ENCODE results near the gene ABCC4.
"Not testable (repeated sequence)": the region's sequence is repeated elsewhere in the genome, so short reads cannot be mapped to it uniquely, and the experiment has no call there.

The ABCC4 gene

GRCh38 chr13:95298971-95299621 is 2.2 kb downstream of the ABCC4 start:
- DNase-seq: no peak

GRCh38 chr13:95298169-95298965 is 2.9 kb downstream of the ABCC4 start:
- peak; percentile 13 for DNase-seq

- DNase-seq: peak; percentile 3
These were observed 4.8 kb downstream of the ABCC4 start for GRCh38 chr13:95296326-95296925.

GRCh38 chr13:95295026-95295425 is 6.2 kb downstream of the ABCC4 start:
- DNase-seq: no peak

GRCh38 chr13:95292622-95293021 is 8.6 kb downstream of the ABCC4 start:
- DNase-seq: no peak

GRCh38 chr13:95289901-95290300 is 11.3 kb downstream of the ABCC4 start:
- DNase-seq: not testable (repeated sequence)

- DNase-seq: no peak
These were observed 12.2 kb downstream of the ABCC4 start for GRCh38 chr13:95289020-95289444.

- no peak for DNase-seq
These were observed 16.8 kb downstream of the ABCC4 start for GRCh38 chr13:95284436-95284835.

- no peak for DNase-seq
These were observed 22.2 kb downstream of the ABCC4 start for GRCh38 chr13:95279016-95279415.

GRCh38 chr13:95276037-95276505 is 25.2 kb downstream of the ABCC4 start:
- DNase-seq: no peak

GRCh38 chr13:95275322-95276036 is 25.8 kb downstream of the ABCC4 start:
- peak; percentile 3 for DNase-seq

- not testable (repeated sequence) for DNase-seq
These were observed 27.6 kb downstream of the ABCC4 start for GRCh38 chr13:95273592-95274132.

- DNase-seq: not testable (repeated sequence)
These were observed 29.2 kb downstream of the ABCC4 start for GRCh38 chr13:95272076-95272475.

GRCh38 chr13:95269756-95270155 is 31.5 kb downstream of the ABCC4 start:
- DNase-seq: no peak

- not testable (repeated sequence) for DNase-seq
These were observed 32.7 kb downstream of the ABCC4 start for GRCh38 chr13:95268343-95269065.

- peak; percentile 34 for DNase-seq
These were observed 33.4 kb downstream of the ABCC4 start for GRCh38 chr13:95267662-95268342.

GRCh38 chr13:95264225-95264624 is 37.0 kb downstream of the ABCC4 start:
- DNase-seq: no peak

GRCh38 chr13:95262837-95263384 is 38.3 kb downstream of the ABCC4 start:
- no peak for DNase-seq

- DNase-seq: no peak
These were observed 39.3 kb downstream of the ABCC4 start for GRCh38 chr13:95261956-95262355.

GRCh38 chr13:95260031-95260525 is 41.2 kb downstream of the ABCC4 start:
- DNase-seq: no peak

- no peak for DNase-seq
These were observed 42.5 kb downstream of the ABCC4 start for GRCh38 chr13:95258619-95259194.

All from NCI-H345 (cell line).